Neural progenitor cell (in vitro differentiated cells): ENCODE data around the gene CDK5RAP2. TPM values are rescaled to one million over a fixed set of nuclear protein-coding genes. Genes with fewer than 3 reads are reported as not detected.
A peak's percentile ranks its signal among the peaks of the same experiment; 100 is the strongest.

Experiments
- DNase-seq: peaks from one replicate; pipeline ENCODE4 v3.0.0-alpha.2; 2016; ENCODE audit warnings: low spot score
- H2AFZ ChIP-seq: fragments of 200-600 bp; sonication (generic); replicated peaks from 2 replicates; pipeline ENCODE4 v1.6.1; 2016; ENCODE audit warnings: antibody characterized with exemption
- H3F3A ChIP-seq: fragments of 200-600 bp; sonication (generic); 2 replicates; pipeline ENCODE4 v1.6.1; 2016; ENCODE audit warnings: antibody characterized with exemption, low read depth
- H3K27ac ChIP-seq: fragments of 200-600 bp; sonication (generic); 2 replicates; pipeline ENCODE4 v1.5.1; 2016; ENCODE audit warnings: mild to moderate bottlenecking
- H3K27me3 ChIP-seq: fragments of 200-600 bp; sonication (generic); 2 replicates; pipeline ENCODE4 v1.6.1; 2016; ENCODE audit warnings: mild to moderate bottlenecking, moderate library complexity
- H3K36me3 ChIP-seq: fragments of 200-600 bp; sonication (generic); 2 replicates; pipeline ENCODE4 v1.5.1; 2016
- H3K4me1 ChIP-seq: fragments of 200-600 bp; sonication (generic); 2 replicates; pipeline ENCODE4 v1.6.1; 2016; ENCODE audit warnings: mixed run types
- H3K4me2 ChIP-seq: fragments of 200-600 bp; sonication (generic); 2 replicates; pipeline ENCODE4 v1.6.1; 2016
- H3K4me3 ChIP-seq: fragments of 200-600 bp; sonication (generic); 2 replicates; pipeline ENCODE4 v1.5.1; 2016
- H3K79me2 ChIP-seq: fragments of 200-600 bp; sonication (generic); 2 replicates; pipeline ENCODE4 v1.6.1; 2016; ENCODE audit warnings: low read depth
- H3K9ac ChIP-seq: fragments of 200-600 bp; sonication (generic); 2 replicates; pipeline ENCODE4 v1.6.1; 2016
- H3K9me3 ChIP-seq: fragments of 200-600 bp; sonication (generic); 2 replicates; pipeline ENCODE4 v1.5.1; 2016; ENCODE audit warnings: low read depth
- H4K20me1 ChIP-seq: fragments of 200-600 bp; sonication (generic); 2 replicates; pipeline ENCODE4 v1.6.1; 2016; ENCODE audit warnings: low read depth
- H3K27ac Mint-ChIP-seq: 3 replicates; pipeline ENCODE4 v1.8.0; 2021; ENCODE audit warnings: mixed read lengths
- H3K27me3 Mint-ChIP-seq: 2 replicates; pipeline ENCODE4 v1.8.0; 2022; ENCODE audit warnings: low read depth, mild to moderate bottlenecking, inconsistent platforms, moderate library complexity, mixed read lengths; ENCODE audit not compliant: insufficient read depth
- H3K36me3 Mint-ChIP-seq: 3 replicates; pipeline ENCODE4 v1.8.0; 2021; ENCODE audit warnings: mixed read lengths
- H3K4me1 Mint-ChIP-seq: 3 replicates; pipeline ENCODE4 v1.8.0; 2021; ENCODE audit warnings: mixed read lengths
- H3K4me3 Mint-ChIP-seq: 3 replicates; pipeline ENCODE4 v1.8.0; 2021; ENCODE audit warnings: mild to moderate bottlenecking, moderate library complexity, mixed read lengths
- H3K9me3 Mint-ChIP-seq: 3 replicates; pipeline ENCODE4 v1.8.0; 2020; ENCODE audit warnings: mixed read lengths
- CTCF ChIP-seq: fragments of 200-600 bp; sonication (generic); IDR thresholded peaks from 2 replicates; pipeline ENCODE4 v1.5.1; 2017; ENCODE audit warnings: antibody characterized with exemption, mild to moderate bottlenecking
- EZH2 ChIP-seq: fragments of 200-600 bp; sonication (generic); IDR thresholded peaks from 2 replicates; pipeline ENCODE4 v1.6.1; 2017; ENCODE audit warnings: antibody characterized with exemption, mild to moderate bottlenecking, moderate library complexity
- EZH2phosphoT487 ChIP-seq: fragments of 200-600 bp; sonication (generic); IDR thresholded peaks from 2 replicates; pipeline ENCODE4 v1.6.1; 2017; ENCODE audit warnings: antibody characterized with exemption
- total RNA-seq: library from RNA; depleted of rRNA; stranded (reverse); fragments of >200 nt; gene quantifications from 2 replicates; pipeline ENCODE4 v1.2.3, GENCODE V29; 2015; ENCODE audit warnings: low replicate concordance

The CDK5RAP2 gene
- total RNA-seq, 1 donor from 2014 or later, result 62.5 TPM

- no peak overlapping the region for H3K4me2 ChIP-seq
- H3K9me3 ChIP-seq, result no peaks in the 10 kb centered on the region
- H3K27ac ChIP-seq, result no peak overlapping the region
- H3K4me3 ChIP-seq, result no peak overlapping the region
- no peaks in the 10 kb centered on the region for H3K36me3 ChIP-seq
- TF ChIP-seq EZH2phosphoT487, result no peak
- no peak for TF ChIP-seq EZH2
- TF ChIP-seq CTCF, result no peak
- peaks cover 39% of the 10 kb centered on the region for H3K4me1 ChIP-seq
- Mint-ChIP-seq H3K36me3 (peaks cover 18% of the 10 kb centered on the region), H3K4me1 (peaks cover 11% of the 10 kb centered on the region), H3K4me3 (no peak overlapping the region), H3K9me3 (no peaks in the 10 kb centered on the region), H3K27ac (no peak overlapping the region), H3K27me3 (no peaks in the 10 kb centered on the region)
- peaks cover 33% of the 10 kb centered on the region for H4K20me1 ChIP-seq
- no peak overlapping the region for H2AFZ ChIP-seq
- H3F3A ChIP-seq, result peaks cover 34% of the 10 kb centered on the region
- H3K27me3 ChIP-seq, result no peaks in the 10 kb centered on the region
- no peaks in the 10 kb centered on the region for H3K79me2 ChIP-seq
- DNase-seq, result no peak
- H3K9ac ChIP-seq, result no peak overlapping the region
These were observed 163.1 kb downstream of the CDK5RAP2 start for GRCh38 chr9:120416781-120417427.

- DNase-seq, result peak; percentile 70
- H2AFZ ChIP-seq, result no peak overlapping the region
- peak overlapping the region; percentile 72 for H3K4me2 ChIP-seq
- H3K36me3 ChIP-seq, result no peaks in the 10 kb centered on the region
- Mint-ChIP-seq H3K4me3 (no peak overlapping the region), H3K27me3 (no peaks in the 10 kb centered on the region), H3K27ac (no peak overlapping the region), H3K9me3 (no peaks in the 10 kb centered on the region), H3K4me1 (peaks cover 9% of the 10 kb centered on the region), H3K36me3 (peaks cover 29% of the 10 kb centered on the region)
- H3K9me3 ChIP-seq, result no peaks in the 10 kb centered on the region
- H4K20me1 ChIP-seq, result peaks cover 36% of the 10 kb centered on the region
- peak overlapping the region; percentile 81 for H3K27ac ChIP-seq
- no peaks in the 10 kb centered on the region for H3K27me3 ChIP-seq
- peaks cover 39% of the 10 kb centered on the region for H3K4me1 ChIP-seq
- no peak overlapping the region for H3K9ac ChIP-seq
- no peaks in the 10 kb centered on the region for H3K79me2 ChIP-seq
- TF ChIP-seq EZH2phosphoT487 (peak; percentile 93), CTCF (no peak)
- peaks cover 34% of the 10 kb centered on the region for H3F3A ChIP-seq
- H3K4me3 ChIP-seq, result no peak overlapping the region
These were observed 166.6 kb downstream of the CDK5RAP2 start for GRCh38 chr9:120413121-120414048.

GRCh38 chr9:120412425-120412951 lies 167.5 kb downstream of the CDK5RAP2 start:
- Histone ChIP-seq H2AFZ (no peak overlapping the region), H3K9me3 (no peaks in the 10 kb centered on the region), H3K27ac (peak overlapping the region; percentile 81), H3K4me1 (peaks cover 39% of the 10 kb centered on the region), H3K4me2 (peak overlapping the region; percentile 72), H3K27me3 (no peaks in the 10 kb centered on the region), H3K79me2 (no peaks in the 10 kb centered on the region), H3K9ac (no peak overlapping the region), H3K36me3 (no peaks in the 10 kb centered on the region), H4K20me1 (peaks cover 36% of the 10 kb centered on the region), H3F3A (peaks cover 34% of the 10 kb centered on the region), H3K4me3 (no peak overlapping the region)
- peaks cover 9% of the 10 kb centered on the region for H3K4me1 Mint-ChIP-seq
- no peaks in the 10 kb centered on the region for H3K27me3 Mint-ChIP-seq
- H3K9me3 Mint-ChIP-seq, result no peaks in the 10 kb centered on the region
- no peak for TF ChIP-seq CTCF
- no peak for TF ChIP-seq EZH2
- no peak overlapping the region for H3K27ac Mint-ChIP-seq
- no peak overlapping the region for H3K4me3 Mint-ChIP-seq
- peak; percentile 39 for DNase-seq
- peaks cover 27% of the 10 kb centered on the region for H3K36me3 Mint-ChIP-seq
